ENCODE results near the gene STK17A. TPM values are rescaled to one million over a fixed set of nuclear protein-coding genes. Genes with fewer than 3 reads are reported as not detected.
"Not testable (repeated sequence)": the region's sequence is repeated elsewhere in the genome, so short reads cannot be mapped to it uniquely, and the experiment has no call there.

Gene STK17A
- total RNA-seq, 4 donors from 2014 or later: 12.9 to 60.2 (median 15.7) TPM

- no peak for TF ChIP-seq CTCF (IDR thresholded peaks at IDR 0.05)
- ATAC-seq (ENCODE audit: low FRiP score): no peak
- no peak for DNase-seq (ENCODE audit: low spot score)
Measured at GRCh38 chr7:43624156-43624555, 41.2 kb downstream of the STK17A start.

GRCh38 chr7:43625453-43625852, 42.5 kb downstream of the STK17A start:
- DNase-seq (ENCODE audit: low spot score) (no peak), ATAC-seq (ENCODE audit: low FRiP score) (no peak)
- no peak for TF ChIP-seq CTCF (IDR thresholded peaks at IDR 0.05)

- ATAC-seq (ENCODE audit: low FRiP score): no peak
- DNase-seq (ENCODE audit: low spot score): no peak
- TF ChIP-seq CTCF (IDR thresholded peaks at IDR 0.05): no peak
Measured at GRCh38 chr7:43625980-43626379, 43.1 kb downstream of the STK17A start.

- DNase-seq (ENCODE audit: low spot score): no peak
Measured at GRCh38 chr7:43626695-43627094, 43.8 kb downstream of the STK17A start.

GRCh38 chr7:43627798-43628197, 44.9 kb downstream of the STK17A start:
- not testable (repeated sequence) for DNase-seq (ENCODE audit: low spot score); ATAC-seq (ENCODE audit: low FRiP score)

More at GRCh38 chr7:43626695-43627094, 43.8 kb downstream of the STK17A start:
- TF ChIP-seq CTCF (IDR thresholded peaks at IDR 0.05): no peak
- ATAC-seq (ENCODE audit: low FRiP score): no peak

GRCh38 chr7:43628431-43628830, 45.5 kb downstream of the STK17A start:
- no peak for DNase-seq (ENCODE audit: low spot score)
- no peak for ATAC-seq (ENCODE audit: low FRiP score)
- no peak for TF ChIP-seq CTCF (IDR thresholded peaks at IDR 0.05)

- no peak for ATAC-seq (ENCODE audit: low FRiP score)
- TF ChIP-seq CTCF (IDR thresholded peaks at IDR 0.05): no peak
- no peak for DNase-seq (ENCODE audit: low spot score)
Measured at GRCh38 chr7:43629857-43630256, 46.9 kb downstream of the STK17A start.

GRCh38 chr7:43630482-43630881, 47.6 kb downstream of the STK17A start:
- ATAC-seq (ENCODE audit: low FRiP score): no peak
- TF ChIP-seq CTCF (IDR thresholded peaks at IDR 0.05): no peak

More at GRCh38 chr7:43630482-43630881, 47.6 kb downstream of the STK17A start:
- DNase-seq (ENCODE audit: low spot score): no peak

All from omental fat pad (tissue), 4 donors.